ENCODE measurements around the gene FAM8A1. TPM values are rescaled to one million over a fixed set of nuclear protein-coding genes. Genes with fewer than 3 reads are reported as not detected.

Gene FAM8A1
- total RNA-seq, 1 experiment from 2014 or later: 19.7 TPM

DNA sequence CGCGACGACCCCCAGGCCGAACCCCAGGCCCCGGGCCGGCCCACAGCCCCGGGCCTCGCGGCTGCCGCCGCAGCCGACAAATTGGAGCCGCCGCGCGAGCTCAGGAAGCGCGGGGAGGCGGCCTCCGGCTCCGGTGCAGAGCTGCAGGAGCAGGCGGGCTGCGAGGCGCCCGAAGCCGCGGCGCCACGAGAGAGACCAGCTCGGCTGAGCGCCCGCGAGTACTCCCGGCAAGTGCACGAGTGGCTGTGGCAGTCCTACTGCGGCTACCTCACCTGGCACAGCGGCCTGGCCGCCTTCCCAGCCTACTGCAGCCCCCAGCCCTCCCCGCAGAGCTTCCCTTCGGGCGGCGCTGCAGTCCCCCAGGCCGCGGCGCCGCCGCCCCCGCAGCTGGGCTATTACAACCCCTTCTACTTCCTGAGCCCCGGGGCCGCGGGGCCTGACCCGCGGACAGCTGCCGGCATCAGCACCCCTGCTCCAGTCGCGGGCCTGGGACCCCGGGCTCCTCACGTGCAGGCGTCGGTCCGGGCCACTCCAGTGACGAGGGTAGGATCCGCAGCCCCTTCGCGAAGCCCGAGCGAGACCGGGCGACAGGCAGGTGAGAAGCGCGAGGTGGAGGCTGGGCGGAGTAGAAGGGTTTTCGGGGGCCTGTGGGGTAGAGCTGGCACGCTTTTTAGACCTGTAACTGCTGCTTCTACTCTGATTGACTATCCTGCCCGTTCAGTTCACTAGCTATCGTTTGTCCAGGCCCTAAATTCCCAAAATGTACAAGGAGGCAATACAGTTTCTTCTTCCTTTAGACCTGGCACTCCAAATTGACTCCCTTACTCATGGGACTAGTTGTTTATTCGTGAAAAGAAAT is 654 bp downstream of the FAM8A1 start:
- DNase-seq (ENCODE audit: low read depth): peak; percentile 58

DNA sequence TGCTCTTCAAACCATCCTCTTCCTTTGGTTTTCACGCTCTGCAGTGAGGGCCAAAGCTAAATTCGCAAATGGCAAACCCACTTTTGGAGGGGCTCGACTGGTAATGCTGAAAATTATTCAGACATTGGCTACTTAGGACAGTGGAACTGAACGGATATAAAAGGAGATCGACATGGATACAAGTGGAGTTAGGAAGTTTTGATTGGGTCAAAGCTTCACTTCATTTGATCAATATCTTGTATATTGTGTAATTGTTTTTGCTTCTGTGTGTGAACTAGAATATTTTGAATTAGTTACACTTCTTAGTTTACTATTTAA is 1.2 kb downstream of the FAM8A1 start:
- DNase-seq (ENCODE audit: low read depth): no peak

DNA sequence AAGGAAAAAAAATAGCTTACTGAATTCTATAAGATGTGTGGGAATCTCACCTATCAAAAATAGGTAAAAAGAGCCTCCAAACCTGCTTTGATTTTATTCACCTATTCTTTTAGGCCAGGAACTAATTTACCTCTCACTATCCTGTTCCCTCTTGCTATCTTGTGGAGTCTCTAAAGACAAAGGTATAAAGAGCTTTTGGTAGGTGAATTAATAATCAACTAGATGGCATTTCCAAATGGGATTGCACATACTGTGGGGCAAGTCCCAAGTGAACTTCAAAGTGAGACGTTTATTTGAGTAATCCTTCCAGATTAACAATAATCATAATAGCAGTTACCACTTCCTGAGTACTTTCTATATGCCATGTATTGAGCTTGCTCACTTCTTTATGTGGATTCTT is 2.8 kb downstream of the FAM8A1 start:
- DNase-seq (ENCODE audit: low read depth): no peak

DNA sequence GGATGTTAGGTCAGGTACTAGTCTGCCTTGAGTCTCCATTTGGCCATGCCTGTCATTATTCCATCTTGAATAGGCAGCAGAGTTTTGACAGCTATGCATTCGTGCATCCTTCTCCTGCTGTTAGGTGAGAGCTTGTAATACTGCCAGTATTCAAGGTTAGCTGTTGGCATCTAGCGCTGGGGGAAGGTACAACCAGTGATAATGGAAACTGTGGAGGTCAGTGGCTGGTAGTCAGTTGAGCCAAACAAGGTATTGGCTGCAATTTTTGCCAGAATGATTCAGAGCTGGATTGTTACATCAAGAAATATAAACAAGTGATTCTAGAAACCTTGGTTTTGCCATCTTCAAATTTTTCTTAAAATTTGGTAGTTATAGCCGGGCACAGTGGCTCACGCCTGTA is 6.5 kb downstream of the FAM8A1 start:
- DNase-seq (ENCODE audit: low read depth): no peak

DNA sequence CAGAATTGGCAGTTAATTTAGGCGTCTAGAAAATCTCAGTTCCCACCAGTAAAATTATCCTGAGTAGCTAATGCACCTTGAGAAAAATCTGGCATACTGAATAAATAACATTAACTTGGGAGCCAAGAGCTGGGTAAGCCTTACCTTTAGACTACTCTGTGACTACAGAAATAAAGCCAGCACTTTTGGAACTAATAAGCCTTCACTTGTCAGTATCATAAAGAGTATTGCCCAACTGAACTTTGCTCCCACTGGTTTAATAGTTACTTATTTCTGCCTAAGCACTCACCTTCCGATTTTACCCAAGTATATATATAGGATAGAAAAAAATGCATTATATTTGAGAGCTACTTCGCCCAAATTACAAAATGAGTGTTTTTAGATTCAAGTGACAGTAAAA is 10.7 kb downstream of the FAM8A1 start:
- no peak for DNase-seq (ENCODE audit: low read depth)

DNA sequence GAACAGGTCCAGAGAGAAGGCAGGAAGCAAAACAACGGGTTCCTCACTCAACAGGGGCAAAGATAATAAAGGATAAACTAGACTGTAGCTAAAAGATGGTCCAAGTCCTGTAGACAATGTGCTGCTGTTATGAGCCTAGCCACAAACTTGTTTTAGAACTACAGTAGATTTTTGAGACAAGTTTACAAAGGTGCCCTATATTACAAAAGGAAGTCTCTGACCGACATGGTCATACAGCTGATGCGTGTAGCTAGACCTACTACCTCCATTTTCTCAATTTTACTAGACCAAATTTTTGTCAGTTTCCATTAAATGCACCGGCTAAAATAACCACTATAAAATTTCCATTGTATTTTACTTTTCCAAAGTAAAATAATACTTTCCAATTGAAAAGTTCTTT is 11.9 kb downstream of the FAM8A1 start:
- no peak for DNase-seq (ENCODE audit: low read depth)

DNA sequence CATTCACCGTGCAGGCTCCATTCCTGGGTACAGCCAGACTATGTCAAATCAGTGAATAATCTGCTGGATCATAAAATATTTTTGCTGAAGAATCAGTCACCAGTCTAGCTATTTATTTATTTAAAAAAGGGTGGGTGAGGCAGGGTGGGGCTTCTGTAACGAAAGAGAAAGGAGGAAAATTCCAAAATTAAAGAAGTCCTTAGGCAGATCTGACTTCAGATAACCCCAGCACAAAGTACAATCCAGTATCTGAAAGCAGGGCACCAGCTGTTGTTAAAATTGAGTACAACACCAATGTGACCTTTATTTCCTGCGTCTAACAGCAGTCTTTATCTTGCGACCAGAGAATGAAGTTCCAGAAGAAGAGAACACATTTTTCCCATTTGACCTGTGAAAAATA is 15.7 kb downstream of the FAM8A1 start:
- no peak for DNase-seq (ENCODE audit: low read depth)

DNA sequence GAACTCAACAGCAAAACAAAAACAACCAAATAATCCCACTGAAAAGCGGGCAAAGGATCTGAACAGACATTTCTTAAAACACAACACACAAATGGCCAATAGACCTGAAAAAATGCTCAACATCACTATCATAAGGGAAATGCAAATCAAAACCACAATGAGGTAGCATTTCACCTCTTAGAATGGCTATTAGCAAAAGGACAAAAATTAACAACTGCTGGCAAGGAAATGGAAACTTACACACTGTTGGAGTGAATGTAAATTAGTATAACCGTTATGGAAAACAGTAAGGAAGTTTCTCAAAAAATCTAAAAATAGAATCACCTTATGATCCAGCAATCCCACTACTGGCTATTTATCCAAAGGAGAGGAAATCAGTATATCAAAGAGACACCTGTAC is 20.9 kb downstream of the FAM8A1 start:
- no peak for DNase-seq (ENCODE audit: low read depth)

DNA sequence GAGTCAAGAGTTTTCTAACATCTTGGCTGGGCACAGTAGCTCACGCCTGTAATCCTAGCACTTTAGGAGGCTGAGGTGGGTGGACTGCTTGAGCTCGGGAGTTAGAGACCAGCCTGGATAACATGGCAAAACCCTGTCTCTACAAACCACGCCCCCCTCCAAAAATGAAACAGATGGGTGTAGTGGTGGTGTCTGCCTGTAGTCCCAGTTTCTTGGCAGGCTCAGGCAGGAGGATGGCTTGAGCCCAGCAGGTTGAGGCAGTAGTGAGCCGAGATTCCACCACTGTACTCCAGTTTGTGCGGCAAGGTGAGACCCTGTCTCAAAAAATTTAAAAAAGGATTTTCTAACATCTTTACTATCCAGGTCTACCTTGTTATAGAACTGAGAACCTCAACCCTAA is 22.0 kb downstream of the FAM8A1 start:
- DNase-seq (ENCODE audit: low read depth): no peak

DNA sequence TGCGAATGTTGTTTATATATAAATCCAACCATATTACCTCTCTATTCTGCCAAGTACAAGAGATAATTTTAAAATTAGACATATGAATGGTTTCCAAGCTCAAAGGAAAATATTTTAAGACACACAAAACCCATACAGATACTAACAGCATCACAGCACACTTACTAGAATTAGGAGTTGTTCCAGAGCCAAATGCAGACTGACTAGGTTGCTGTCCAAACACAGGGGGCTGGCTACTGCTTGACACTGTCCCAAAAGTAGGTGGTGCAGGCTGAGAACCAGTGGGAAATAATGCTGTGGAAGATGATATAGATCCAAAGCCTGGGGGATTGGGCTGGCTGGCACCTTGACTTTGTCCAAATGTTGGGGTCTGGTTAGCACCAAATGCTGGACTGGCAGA is 24.3 kb downstream of the FAM8A1 start:
- no peak for DNase-seq (ENCODE audit: low read depth)

DNA sequence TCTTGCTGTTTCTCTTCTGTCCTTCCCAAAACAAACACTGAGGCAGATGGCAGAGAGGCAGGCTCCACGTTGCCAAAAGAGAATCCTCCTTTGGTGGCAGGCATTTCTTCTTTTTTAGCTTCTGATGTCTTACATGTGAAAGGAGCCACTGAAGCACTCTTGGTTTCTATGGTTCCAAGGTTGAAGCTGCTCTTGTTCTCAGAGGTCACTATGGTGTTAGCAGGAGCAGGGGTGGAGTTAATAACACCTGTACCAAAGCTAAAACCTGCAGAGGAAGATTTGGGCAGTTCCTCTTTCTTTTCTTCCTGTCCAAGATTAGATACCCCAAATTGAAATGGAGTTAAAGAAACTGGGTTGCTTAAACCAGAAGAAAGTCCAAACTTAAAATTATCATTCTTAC is 28.8 kb downstream of the FAM8A1 start:
- DNase-seq (ENCODE audit: low read depth): no peak

DNA sequence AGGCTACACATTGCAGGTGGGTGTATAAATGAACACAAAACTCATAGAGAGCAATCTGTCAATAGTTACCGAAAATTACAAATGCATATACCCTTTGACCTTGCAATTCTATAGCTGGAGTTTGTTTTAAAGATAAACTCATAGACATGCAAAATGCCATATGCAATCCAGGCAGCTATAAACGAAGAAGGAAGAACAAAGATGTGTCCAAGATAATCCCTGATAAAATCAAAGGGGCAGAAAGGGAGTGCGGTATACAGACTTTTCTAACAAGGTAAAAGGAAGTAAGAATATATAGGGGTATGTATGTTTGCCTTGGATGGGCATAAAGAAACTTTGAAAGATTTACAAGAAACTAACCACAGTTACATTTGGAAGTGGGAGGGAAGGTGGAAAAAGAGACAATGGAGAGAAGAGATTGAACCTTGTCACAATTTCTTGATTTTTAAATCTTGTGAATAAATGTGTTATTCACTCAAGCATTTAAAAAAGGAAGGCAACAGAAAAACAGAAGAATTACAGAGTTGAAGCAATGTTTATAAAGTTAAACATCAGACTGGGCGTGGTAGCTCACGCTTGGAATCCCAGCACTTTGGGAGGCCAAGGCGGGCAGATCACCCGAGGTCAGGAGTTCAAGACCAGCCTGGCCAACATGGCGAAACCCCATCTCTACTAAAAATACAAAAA is 29.9 kb downstream of the FAM8A1 start:
- no peak for DNase-seq (ENCODE audit: low read depth)

DNA sequence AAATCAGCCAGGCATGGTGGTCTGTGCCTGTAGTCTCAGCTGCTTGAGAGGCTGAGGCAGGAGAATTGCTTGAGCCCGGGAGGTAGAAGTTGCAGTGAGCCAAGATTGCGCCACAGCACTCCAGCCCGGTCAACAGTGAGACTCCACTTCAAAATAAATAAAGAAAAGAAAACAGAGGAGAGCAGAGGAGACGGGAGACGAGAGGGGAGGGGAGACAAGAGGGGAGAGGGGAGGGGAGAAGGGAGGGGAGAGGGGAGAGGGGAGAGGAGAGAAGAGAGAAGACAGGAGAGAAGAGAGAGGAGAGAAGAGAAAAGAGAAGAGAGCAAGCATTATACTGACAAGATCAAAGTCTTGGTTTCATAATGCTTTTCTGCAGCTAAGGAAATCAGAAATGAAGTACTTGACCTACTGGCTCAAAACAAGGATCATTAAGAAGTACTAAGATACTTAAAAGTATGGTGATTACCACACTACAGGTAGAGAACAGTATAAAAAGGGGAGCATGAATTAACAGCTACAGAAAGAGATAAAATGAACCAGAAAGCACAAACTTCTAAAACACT is 30.5 kb downstream of the FAM8A1 start:
- DNase-seq (ENCODE audit: low read depth): no peak

DNA sequence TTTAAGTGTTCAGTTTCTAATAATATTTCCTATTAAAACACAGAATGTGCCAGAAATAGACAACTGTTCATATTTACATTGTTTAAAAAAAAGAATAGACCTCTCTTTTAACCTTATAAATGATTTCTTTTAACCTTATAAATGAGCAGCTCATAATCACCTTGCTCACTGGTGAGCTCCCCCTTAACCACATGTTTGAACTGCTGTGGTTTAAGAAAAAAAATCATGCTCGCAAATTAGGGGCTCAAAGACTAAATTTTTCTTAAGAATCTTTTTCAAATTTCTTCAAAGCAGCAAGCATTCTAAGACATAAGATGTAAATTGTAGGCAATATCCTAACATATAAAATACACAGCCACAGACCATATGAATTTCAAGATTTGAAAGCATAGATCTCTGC is 32.8 kb downstream of the FAM8A1 start:
- DNase-seq (ENCODE audit: low read depth): no peak

DNA sequence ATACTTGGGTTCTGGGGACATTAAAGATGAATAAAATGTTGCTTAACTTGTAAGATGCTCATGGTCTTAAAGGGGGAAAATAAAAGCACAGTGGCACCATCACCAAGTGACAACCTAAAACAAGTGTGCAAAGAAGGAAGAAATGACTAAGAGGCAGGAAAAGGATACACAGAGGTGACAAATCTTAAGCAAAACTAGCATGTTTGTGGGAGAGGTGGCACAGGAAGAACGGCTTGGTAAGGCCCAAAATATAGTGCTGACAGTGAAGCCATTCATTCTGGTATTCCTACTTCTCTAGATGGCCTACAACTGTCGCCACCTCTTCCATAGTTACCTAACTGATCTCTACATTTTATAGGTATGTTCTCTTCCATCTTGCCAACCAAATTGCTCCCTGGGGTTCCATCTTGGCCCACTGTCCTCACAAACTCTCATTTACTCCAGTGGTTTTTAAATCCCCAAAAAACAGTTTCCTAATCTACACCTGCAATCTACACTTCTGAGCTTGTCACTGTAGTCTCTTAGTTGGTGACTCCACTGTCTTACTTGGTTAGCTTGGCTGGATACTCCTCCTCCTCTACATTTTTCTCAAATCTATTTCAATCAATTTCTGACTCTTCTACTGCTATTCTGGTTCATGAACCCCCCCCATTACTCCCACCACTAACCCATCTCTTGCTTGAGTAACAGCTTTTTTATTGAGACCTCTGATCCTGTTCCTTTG is 33.5 kb downstream of the FAM8A1 start:
- no peak for DNase-seq (ENCODE audit: low read depth)

DNA sequence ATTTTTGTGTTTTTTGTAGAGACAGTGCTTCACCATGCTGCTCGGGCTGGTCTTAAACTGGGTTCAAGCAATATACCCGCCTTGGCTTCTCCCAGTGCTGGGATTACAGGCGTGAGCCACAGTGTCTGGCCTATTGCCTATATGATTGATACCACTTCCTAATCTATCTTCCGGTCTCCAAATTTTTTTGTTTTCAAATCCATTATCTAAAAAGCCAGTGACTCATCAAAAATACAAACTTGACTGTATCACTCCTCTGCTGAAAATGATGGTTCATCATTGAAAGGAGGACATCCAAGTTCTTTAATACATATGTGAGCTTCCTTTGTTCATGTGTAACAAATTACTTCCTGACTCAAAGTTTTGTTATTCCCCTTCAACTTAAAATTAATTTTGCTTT is 35.5 kb downstream of the FAM8A1 start:
- DNase-seq (ENCODE audit: low read depth): no peak

DNA sequence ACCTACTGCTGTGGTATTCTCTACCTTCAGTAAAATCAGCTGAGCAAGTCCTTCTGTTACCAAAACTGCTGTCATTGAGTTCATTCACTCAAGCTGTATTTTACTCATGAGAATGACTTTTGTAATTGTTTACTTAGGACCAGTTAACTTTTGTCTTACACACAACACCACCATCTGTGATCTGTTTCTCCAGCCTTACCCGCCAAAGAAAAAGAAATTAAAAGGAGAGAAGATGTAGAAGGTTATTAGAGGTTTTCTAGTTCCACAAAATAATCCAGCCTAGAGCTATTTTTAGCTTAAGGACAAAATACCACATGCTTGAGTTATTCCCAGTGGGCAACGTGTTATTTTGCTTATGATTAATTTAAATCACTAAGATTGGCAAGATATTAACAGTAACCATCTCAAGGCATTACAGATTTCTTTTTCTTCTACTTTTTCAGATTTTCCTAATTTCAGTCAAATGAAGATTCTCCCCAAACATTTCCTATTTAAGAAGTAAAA is 38.2 kb downstream of the FAM8A1 start:
- no peak for DNase-seq (ENCODE audit: low read depth)

DNA sequence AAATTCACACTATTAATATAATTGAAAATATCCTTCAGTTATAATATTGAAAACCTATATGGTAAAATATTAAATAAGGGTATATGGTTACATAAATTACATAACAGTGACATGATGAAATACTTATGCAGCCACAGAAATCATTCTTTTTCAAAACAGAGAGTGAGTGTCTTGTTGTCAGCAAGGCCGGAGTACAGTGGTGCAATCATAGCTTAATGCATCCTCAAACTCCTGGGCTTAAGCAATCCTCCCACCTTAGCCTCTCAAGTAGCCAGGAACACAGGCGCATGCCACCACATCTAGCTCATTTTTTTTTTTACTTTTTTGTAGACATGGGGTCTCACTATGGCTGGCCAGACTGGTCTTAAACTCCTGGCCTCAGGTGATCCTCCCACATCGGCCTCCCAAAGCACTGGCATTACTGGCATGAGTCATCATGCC is 40.4 kb downstream of the FAM8A1 start:
- peak; percentile 46 for DNase-seq (ENCODE audit: low read depth)

DNA sequence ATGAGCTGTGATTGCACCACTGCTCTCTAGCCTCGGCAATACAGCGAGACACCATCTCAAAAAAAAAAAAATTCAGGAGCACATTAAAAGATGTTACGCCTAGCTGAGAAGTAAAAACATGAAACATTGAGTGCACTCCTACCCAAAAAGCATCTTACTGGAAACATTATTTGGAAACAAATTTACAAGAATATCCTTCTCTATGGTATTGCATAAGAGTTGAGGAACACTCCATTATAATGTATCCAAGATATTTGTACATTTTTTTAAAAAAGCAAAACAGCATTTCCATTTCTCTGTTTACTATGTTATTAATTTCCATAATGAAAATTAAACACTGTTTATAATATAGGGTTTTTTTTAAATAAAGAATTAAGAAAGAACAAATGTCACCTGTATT is 48.6 kb downstream of the FAM8A1 start:
- no peak for DNase-seq (ENCODE audit: low read depth)

DNA sequence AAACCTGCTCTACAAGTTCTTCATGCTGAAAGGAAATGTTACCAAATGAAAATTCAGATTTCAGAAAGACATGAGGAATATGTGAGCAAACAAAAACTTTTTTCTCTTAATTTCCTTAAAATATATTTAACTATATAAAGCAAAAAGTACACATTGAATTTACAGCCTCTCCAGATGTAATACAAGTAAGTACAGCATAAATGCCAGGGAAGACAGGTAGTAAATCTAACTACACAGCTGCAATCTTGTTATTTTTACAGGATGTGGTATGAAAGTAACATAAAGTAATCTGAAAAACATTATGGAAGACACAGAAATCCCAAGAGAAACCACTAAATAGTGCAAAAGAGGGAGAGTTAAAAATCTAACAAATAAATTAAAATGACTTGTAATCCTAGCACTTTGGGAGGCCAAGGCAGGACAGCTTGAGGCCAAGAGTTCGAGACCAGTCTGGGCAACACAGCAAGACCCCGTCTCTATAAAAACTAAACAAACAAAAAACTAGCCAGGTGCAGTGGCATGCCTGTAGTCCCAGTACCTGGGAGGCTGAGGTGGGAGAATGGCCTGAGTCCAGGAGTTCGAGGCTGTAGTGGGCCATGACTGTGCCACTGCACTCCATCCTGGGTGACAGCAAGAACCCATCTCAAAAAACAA is 50.7 kb downstream of the FAM8A1 start:
- no peak for DNase-seq (ENCODE audit: low read depth)

DNA sequence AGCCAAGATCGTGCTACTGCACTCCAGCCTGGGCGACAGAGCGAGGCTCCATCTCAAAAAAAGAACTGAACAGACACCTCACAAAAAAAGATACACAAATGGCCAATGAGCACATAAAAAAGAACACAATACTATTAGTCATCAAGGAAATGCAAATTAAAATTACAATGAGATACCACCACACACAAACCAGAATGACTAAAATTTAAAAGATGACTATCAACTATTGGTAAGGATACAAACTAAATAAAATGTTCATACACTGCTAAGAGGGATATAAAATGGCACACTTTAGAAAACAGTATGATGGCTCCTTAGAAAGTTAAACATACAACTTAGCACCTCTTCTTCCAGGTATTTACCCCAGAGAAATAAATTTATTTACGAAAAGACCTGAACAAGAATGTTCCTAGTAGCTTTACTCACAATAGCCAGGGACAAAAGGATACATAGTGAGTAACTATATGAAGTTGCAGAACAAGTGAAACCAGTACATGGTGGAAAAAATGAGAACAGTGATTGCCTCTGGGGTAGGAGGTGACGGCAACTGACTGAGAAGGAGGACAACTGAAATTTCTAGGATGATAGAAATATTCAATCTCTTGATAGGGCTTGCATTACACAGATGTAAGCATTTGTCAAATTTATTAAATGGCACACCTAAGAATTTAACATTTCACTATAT is 53.2 kb downstream of the FAM8A1 start:
- DNase-seq (ENCODE audit: low read depth): no peak
